Measurements from ENCODE around the gene CACNA1I.

DNA sequence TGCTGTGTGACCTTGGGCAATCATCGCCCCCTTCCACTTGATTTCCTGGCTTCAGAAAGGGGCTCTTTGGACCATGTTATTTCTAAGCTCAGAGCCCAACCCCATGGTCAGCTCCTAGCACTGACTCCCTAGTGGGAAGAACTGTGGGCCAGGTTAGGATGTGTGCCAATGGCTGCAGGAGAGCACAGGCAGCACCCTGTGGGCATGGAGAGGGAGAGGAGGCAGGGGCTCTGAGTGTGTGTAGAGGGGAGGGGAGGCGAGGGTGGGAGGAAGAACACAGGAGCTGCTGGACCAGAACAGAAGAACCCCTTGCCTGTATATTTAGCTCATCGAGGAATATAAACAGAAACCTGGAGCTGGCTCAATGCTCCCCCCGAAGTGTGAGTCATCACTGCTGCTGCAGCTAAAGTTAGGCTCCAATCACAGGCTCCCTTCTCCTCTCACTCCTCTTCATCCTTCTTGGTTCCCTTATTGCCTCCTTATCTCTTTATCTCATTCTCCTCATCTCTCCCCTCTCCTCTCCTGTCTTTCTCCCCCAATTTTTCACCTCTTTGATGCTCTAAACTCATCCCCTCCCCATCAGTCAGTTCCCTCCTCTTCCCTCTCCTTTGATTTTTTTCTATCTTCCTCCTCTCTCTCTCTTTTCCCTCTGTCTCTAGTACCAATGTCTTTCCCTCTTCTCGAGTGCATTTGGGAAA lies 23.5 kb upstream of the CACNA1I start:
- TF ChIP-seq POLR2A (IDR thresholded peaks at IDR 0.05; ENCODE audit: low read depth, low read length) (no peak), POLR2AphosphoS5 (IDR thresholded peaks at IDR 0.05; ENCODE audit: low read depth, low read length) (no peak), TAF1 (IDR thresholded peaks at IDR 0.05; ENCODE audit: borderline replicate concordance, low read depth, low read length) (no peak)
